CD8-positive, alpha-beta memory T cell (primary cell): Measurements from ENCODE around the gene ME3. TPM values are rescaled to one million over a fixed set of nuclear protein-coding genes. Genes with fewer than 3 reads are reported as not detected.

Experiments
- CTCF ChIA-PET: fragments of 350-600 bp; sonication (Branson Sonifier 250); formaldehyde crosslinking; loops from one replicate; lab custom pipeline; 2021; ENCODE audit warnings: antibody characterized with exemption; lab: Charles Lee
- POLR2A ChIA-PET: fragments of 350-600 bp; sonication (Branson Sonifier 250); formaldehyde crosslinking; loops from one replicate; lab custom pipeline; 2021; ENCODE audit warnings: antibody characterized with exemption; lab: Charles Lee
- DNase-seq, 5 donors: peaks; one replicate each; pipeline versions ENCODE4 v3.0.0 to v3.0.0-alpha.2; 2020 to 2022; ENCODE audit warnings: mixed read lengths in 1 of 5
- H3K27ac ChIP-seq: one replicate; pipeline ENCODE4 v1.7.0; 2013; ENCODE audit warnings: low read depth, mild to moderate bottlenecking, low read length, moderate library complexity
- H3K27me3 ChIP-seq: 2 replicates; pipeline ENCODE4 v1.7.0; 2013; ENCODE audit warnings: low read length, mild to moderate bottlenecking; ENCODE audit not compliant: insufficient read depth, poor library complexity, severe bottlenecking
- H3K36me3 ChIP-seq: 2 replicates; pipeline ENCODE4 v1.7.0; 2013; ENCODE audit warnings: mild to moderate bottlenecking, low read length, moderate library complexity; ENCODE audit not compliant: insufficient read depth
- H3K4me1 ChIP-seq: 2 replicates; pipeline ENCODE4 v1.7.0; 2013; ENCODE audit warnings: mild to moderate bottlenecking, low read length, moderate library complexity; ENCODE audit not compliant: insufficient read depth
- H3K4me3 ChIP-seq: 2 replicates; pipeline ENCODE4 v1.7.0; 2013; ENCODE audit warnings: mild to moderate bottlenecking, low read length
- H3K9me3 ChIP-seq: 2 replicates; pipeline ENCODE4 v1.7.0; 2013; ENCODE audit warnings: mild to moderate bottlenecking, low read length
- H3K27ac Mint-ChIP-seq, 8 donors: one replicate each; pipeline ENCODE4 v1.8.0; 2020 to 2021; ENCODE audit warnings: mixed read lengths in 8 of 8, mild to moderate bottlenecking in 6 of 8, inconsistent platforms in 3 of 8, moderate library complexity in 3 of 8
- H3K27me3 Mint-ChIP-seq, 2 donors: one replicate each; pipeline ENCODE4 v1.8.0; 2020 to 2021; ENCODE audit warnings: mixed read lengths in 2 of 2, mild to moderate bottlenecking in 1 of 2, moderate library complexity in 1 of 2
- H3K36me3 Mint-ChIP-seq, 3 donors: one replicate each; pipeline ENCODE4 v1.8.0; 2020 to 2021; ENCODE audit warnings: mixed read lengths in 3 of 3, inconsistent platforms in 1 of 3, mild to moderate bottlenecking in 1 of 3
- H3K4me1 Mint-ChIP-seq, 3 donors: one replicate each; pipeline ENCODE4 v1.8.0; 2020 to 2021; ENCODE audit warnings: mixed read lengths in 3 of 3, inconsistent platforms in 1 of 3, mild to moderate bottlenecking in 1 of 3
- H3K4me3 Mint-ChIP-seq, 7 donors: one replicate each; pipeline ENCODE4 v1.8.0; 2020 to 2021; ENCODE audit warnings: mixed read lengths in 7 of 7, mild to moderate bottlenecking in 6 of 7, moderate library complexity in 4 of 7, inconsistent platforms in 2 of 7
- H3K9me3 Mint-ChIP-seq, 5 donors: one replicate each; pipeline ENCODE4 v1.8.0; 2020 to 2022; ENCODE audit warnings: mixed read lengths in 5 of 5, mild to moderate bottlenecking in 3 of 5, moderate library complexity in 2 of 5, inconsistent platforms in 1 of 5
- polyA plus RNA-seq: library from polyadenylated mRNA; unstranded; fragments of 300-500 nt; fragmentation: Illumina TruSeq; gene quantifications from one replicate; pipeline ENCODE4 v1.2.3, GENCODE V29; 2021
- total RNA-seq, 2 experiments: library from RNA; stranded (reverse); gene quantifications; one replicate each; pipeline ENCODE4 v1.2.3, GENCODE V29; 2021

ME3 gene
- total and polyA plus RNA-seq, 3 experiments from 2014 or later = 1.0 to 1.3 TPM; not detected in 1

DNA sequence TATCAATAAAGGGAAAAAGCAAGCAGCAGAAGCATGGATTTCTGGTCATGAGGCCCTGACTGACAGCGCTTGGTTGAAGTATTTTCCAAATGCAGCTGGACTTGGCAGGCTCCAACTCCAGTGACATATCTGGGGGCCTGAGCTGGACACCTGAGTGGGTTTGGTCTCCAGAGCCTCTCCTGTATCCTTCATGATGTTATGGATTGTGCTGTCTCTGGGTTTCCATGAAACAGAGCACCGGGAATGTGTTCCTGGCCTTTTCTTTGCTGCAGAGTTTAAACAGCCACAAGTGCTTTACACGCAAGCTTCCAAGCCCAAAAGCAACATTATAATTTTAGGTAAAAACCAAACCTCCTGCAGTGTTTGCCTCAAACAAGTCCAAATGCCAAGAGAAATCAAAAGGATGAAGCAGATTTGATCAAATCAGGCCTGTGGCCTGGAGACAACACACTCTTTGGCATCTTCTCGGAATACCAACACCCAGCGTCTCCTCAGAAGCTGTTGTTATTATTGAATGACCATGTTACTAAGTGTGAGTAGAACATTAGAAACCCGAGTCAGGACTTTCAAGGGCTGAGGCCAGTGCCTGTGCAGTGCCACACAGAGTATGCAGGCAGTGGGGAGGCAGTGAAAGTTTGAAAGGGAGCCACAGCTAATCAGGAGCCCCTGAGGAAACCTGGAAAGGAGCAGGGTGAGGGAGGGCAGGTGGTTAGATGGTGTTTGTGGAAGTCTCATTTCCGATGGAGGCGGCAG lies 42.0 kb downstream of the ME3 start:
- Histone ChIP-seq H3K36me3 (no peaks in the 10 kb centered on the region), H3K27me3 (no peaks in the 10 kb centered on the region), H3K9me3 (no peaks in the 10 kb centered on the region), H3K4me3 (no peak overlapping the region), H3K27ac (no peak overlapping the region), H3K4me1 (no peaks in the 10 kb centered on the region)
- Mint-ChIP-seq H3K36me3 (no peaks in the 10 kb centered on the region), H3K27ac (peak overlapping the region in 1 of 8 donors; percentile 11), H3K4me1 (no peaks in the 10 kb centered on the region), H3K9me3 (no peaks in the 10 kb centered on the region), H3K4me3 (no peak overlapping the region), H3K27me3 (peaks cover 11 to 14% of the 10 kb centered on the region in 2 donors)
- DNase-seq = no peak
- POLR2A ChIA-PET = no interaction called here
- CTCF ChIA-PET = no interaction called here

- Histone ChIP-seq H3K27ac (no peak overlapping the region), H3K27me3 (no peaks in the 10 kb centered on the region), H3K9me3 (no peaks in the 10 kb centered on the region), H3K36me3 (no peaks in the 10 kb centered on the region), H3K4me3 (no peak overlapping the region), H3K4me1 (no peaks in the 10 kb centered on the region)
- no peak overlapping the region for H3K27ac Mint-ChIP-seq
- POLR2A ChIA-PET = no interaction called here
- H3K4me1 Mint-ChIP-seq = no peaks in the 10 kb centered on the region
- no peaks in the 10 kb centered on the region for H3K36me3 Mint-ChIP-seq
- CTCF ChIA-PET = no interaction called here
- no peak for DNase-seq
- no peaks in the 10 kb centered on the region for H3K9me3 Mint-ChIP-seq
- peaks cover 11 to 12% of the 10 kb centered on the region in 2 donors for H3K27me3 Mint-ChIP-seq
- no peak overlapping the region for H3K4me3 Mint-ChIP-seq
These were observed 43.2 kb downstream of the ME3 start for GRCh38 chr11:86629045-86629706.

DNA sequence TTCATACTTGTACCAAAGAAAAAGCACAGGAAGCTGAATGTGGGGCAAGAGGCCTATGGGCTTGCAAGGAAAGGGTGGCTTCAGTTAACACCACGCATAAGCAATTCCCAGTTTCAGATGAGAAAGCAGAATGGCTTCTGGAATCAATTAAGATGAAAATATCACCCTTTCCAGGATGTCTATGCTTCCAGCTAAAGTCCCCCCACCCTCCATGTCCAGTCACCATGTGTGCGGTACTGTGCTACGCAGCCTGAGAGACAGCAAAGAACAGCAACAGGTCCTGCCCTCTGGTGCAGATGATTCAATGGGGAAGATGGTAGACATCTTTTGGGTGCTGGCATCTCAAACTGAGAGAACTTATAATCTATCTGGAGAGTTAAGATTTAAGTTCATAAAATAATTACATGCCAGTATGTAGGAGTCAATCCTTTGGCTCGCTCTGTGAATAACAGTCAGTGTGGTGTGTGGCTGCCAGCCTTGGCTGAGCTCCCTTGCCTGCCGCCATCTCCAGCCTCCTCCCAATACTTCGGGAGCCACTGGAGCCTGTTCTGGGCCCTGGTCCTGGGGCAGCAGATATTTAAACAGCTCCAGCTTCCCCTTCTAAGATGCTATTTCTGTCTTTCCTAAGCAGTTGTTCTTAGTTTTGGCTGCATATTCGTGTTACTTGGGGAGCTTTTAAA lies 44.5 kb downstream of the ME3 start:
- no peaks in the 10 kb centered on the region for H3K4me1 Mint-ChIP-seq
- no peaks in the 10 kb centered on the region for H3K36me3 Mint-ChIP-seq
- peaks cover 9 to 10% of the 10 kb centered on the region in 2 donors for H3K27me3 Mint-ChIP-seq

DNA sequence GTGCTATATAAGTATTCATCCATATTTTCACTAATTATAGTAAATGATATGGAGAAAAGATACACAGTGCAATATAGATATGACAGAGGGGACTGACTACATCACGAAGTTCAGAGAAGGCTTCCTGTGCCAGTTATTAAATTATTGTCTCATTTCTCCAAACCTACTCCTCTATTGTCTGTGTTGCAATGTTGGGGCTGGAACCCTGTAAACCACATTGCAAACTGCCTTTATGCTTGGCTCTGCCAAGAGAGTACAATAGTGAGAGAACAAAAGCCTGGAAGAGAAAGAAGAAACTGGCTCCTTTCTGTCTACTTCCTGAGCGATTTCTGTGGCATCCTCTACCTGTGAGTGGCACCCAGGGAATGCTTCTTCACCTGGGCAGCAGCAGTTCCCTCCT lies 46.4 kb downstream of the ME3 start:
- ChIA-PET CTCF (interaction anchor here (1.4 kb wide), 1 partner anchor 18 kb away, joined by 3 read pairs; no protein-coding TSS in a partner anchor), POLR2A (no interaction called here)
- H3K27me3 Mint-ChIP-seq = peaks cover 5 to 6% of the 10 kb centered on the region in 2 donors
- no peaks in the 10 kb centered on the region for H3K4me1 ChIP-seq
- no peaks in the 10 kb centered on the region for H3K4me1 Mint-ChIP-seq
- DNase-seq = no peak
- no peak overlapping the region for H3K27ac ChIP-seq
- no peaks in the 10 kb centered on the region for H3K36me3 ChIP-seq
- H3K9me3 Mint-ChIP-seq = no peaks in the 10 kb centered on the region
- no peaks in the 10 kb centered on the region for H3K36me3 Mint-ChIP-seq
- H3K27ac Mint-ChIP-seq = no peak overlapping the region
- no peaks in the 10 kb centered on the region for H3K9me3 ChIP-seq
- no peaks in the 10 kb centered on the region for H3K27me3 ChIP-seq
- no peak overlapping the region for H3K4me3 Mint-ChIP-seq
- H3K4me3 ChIP-seq = no peak overlapping the region

More for the DNA sequence above, 44.5 kb downstream of the ME3 start:
- H3K4me3 Mint-ChIP-seq = no peak overlapping the region
- Histone ChIP-seq H3K9me3 (no peaks in the 10 kb centered on the region), H3K27ac (no peak overlapping the region), H3K27me3 (no peaks in the 10 kb centered on the region), H3K36me3 (no peaks in the 10 kb centered on the region), H3K4me3 (no peak overlapping the region), H3K4me1 (no peaks in the 10 kb centered on the region)
- ChIA-PET POLR2A (no interaction called here), CTCF (no interaction called here)
- H3K9me3 Mint-ChIP-seq = no peaks in the 10 kb centered on the region
- DNase-seq = no peak
- H3K27ac Mint-ChIP-seq = no peak overlapping the region

DNA sequence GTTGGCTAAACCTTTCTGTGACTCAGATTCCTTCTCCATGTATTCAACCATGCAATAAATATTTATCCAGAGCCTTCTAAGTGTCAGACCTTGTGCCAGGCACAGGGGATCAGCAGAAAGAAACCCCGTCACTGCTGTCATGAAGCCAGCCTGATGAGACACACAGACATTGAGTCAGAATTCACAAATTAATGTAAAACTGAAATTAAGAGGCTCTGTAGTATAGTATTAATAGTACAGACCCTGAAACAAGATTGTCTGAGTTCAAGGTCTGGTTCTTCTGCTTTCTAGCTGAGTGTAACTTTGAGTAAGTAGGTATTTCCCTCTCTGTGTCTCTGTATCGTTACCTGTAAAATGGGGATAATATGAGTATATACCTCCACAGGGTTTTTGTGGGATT lies 46.9 kb downstream of the ME3 start:
- H3K27ac ChIP-seq = no peak overlapping the region
- Mint-ChIP-seq H3K27me3 (peaks cover 3 to 5% of the 10 kb centered on the region in 2 donors), H3K4me3 (no peak overlapping the region), H3K27ac (no peak overlapping the region), H3K9me3 (no peaks in the 10 kb centered on the region), H3K36me3 (no peaks in the 10 kb centered on the region), H3K4me1 (no peaks in the 10 kb centered on the region)
- H3K4me1 ChIP-seq = no peaks in the 10 kb centered on the region
- H3K4me3 ChIP-seq = no peak overlapping the region
- no peaks in the 10 kb centered on the region for H3K9me3 ChIP-seq
- ChIA-PET POLR2A (no interaction called here), CTCF (interaction anchor here (1.4 kb wide), 1 partner anchor 17 kb away, joined by 3 read pairs; no protein-coding TSS in a partner anchor)
- no peaks in the 10 kb centered on the region for H3K36me3 ChIP-seq
- DNase-seq = no peak
- no peaks in the 10 kb centered on the region for H3K27me3 ChIP-seq

DNA sequence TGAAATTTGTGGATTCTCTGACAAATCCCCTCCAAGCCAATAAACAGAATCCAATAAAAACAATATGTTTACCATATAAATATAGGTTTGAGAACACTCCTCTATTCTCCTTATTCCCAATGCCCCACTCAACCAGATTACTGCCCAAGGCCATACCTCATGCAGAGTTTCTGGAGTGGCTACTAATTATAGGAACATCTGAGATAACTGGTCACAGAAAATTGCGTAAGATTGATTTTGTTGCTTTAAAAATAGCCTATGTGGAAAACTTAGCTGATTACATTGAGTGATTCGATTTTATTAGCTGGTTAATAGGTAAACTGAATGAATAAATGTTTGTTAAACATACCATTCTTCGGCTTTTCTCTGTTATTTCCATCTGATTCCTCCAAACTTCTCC lies 48.0 kb downstream of the ME3 start:
- Histone ChIP-seq H3K4me3 (no peak overlapping the region), H3K36me3 (no peaks in the 10 kb centered on the region), H3K27me3 (no peaks in the 10 kb centered on the region), H3K4me1 (no peaks in the 10 kb centered on the region), H3K9me3 (no peaks in the 10 kb centered on the region), H3K27ac (no peak overlapping the region)
- Mint-ChIP-seq H3K9me3 (peaks cover 0 to 5% (median 0%) of the 10 kb centered on the region in 5 donors), H3K27ac (no peak overlapping the region), H3K36me3 (no peaks in the 10 kb centered on the region), H3K4me1 (no peaks in the 10 kb centered on the region), H3K27me3 (peaks cover 3 to 5% of the 10 kb centered on the region in 2 donors), H3K4me3 (no peak overlapping the region)
- ChIA-PET CTCF (no interaction called here), POLR2A (no interaction called here)
- no peak for DNase-seq

DNA sequence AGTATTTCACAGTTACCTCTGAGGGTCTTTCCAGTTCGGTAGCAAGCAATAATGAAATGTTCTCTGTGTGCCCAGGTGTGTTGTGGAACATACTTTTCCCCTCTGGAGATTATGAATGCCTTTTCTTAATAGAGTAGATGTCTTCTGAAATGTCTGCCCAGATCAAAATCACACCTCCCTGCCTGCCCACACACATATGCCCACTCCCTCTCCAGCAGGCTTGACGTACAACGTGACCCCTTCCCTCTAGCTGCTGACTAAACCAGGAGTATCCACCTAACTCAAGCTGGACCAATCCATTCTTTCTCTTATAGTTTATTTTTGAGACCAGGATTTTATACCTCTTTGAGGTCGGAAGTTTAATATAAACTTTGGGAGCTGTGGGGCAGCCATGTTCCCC lies 48.7 kb downstream of the ME3 start:
- H3K9me3 Mint-ChIP-seq = peaks cover 0 to 7% (median 2%) of the 10 kb centered on the region in 5 donors
- no peak overlapping the region for H3K27ac ChIP-seq
- no peaks in the 10 kb centered on the region for H3K36me3 ChIP-seq
- no peak overlapping the region for H3K4me3 ChIP-seq
- ChIA-PET POLR2A (no interaction called here), CTCF (no interaction called here)
- H3K4me3 Mint-ChIP-seq = no peak overlapping the region
- no peaks in the 10 kb centered on the region for H3K4me1 ChIP-seq
- H3K27me3 ChIP-seq = no peaks in the 10 kb centered on the region
- no peaks in the 10 kb centered on the region for H3K36me3 Mint-ChIP-seq
- peaks cover 3 to 5% of the 10 kb centered on the region in 2 donors for H3K27me3 Mint-ChIP-seq
- H3K27ac Mint-ChIP-seq = no peak overlapping the region
- no peak for DNase-seq
- H3K9me3 ChIP-seq = no peaks in the 10 kb centered on the region
- H3K4me1 Mint-ChIP-seq = no peaks in the 10 kb centered on the region

DNA sequence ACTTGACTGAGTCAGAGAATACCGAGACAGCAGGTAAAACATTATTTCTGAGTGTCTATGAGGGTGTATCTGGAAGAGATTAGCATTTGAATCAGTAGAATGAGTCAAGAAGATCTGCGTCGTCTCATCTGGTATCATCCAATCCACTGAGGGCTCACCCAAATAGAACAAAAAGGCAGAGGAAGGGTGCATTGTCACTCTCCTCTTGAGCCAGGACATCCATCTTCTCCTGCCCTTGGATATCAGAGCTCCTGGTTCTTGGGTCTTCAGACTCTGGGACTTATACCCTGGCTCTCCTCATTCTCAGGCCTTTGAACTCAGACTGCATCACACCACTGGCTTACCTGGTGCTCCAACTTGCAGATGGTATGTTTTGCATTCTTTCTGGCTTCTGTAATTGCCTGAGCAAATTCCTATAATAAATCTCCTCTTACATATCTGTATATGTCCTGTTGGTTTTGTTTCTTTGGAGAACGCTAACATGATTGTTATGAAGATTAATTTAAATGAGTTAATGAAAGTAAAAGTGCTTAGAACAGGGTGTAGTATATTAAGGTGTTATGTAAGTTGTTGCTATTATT lies 49.3 kb downstream of the ME3 start:
- no peaks in the 10 kb centered on the region for H3K36me3 ChIP-seq
- no peaks in the 10 kb centered on the region for H3K9me3 ChIP-seq
- no peaks in the 10 kb centered on the region for H3K27me3 ChIP-seq
- ChIA-PET CTCF (no interaction called here), POLR2A (no interaction called here)
- no peaks in the 10 kb centered on the region for H3K36me3 Mint-ChIP-seq
- no peaks in the 10 kb centered on the region for H3K4me1 Mint-ChIP-seq
- H3K4me1 ChIP-seq = no peaks in the 10 kb centered on the region
- H3K4me3 ChIP-seq = no peak overlapping the region
- H3K4me3 Mint-ChIP-seq = no peak overlapping the region
- no peak for DNase-seq
- H3K27me3 Mint-ChIP-seq = peaks cover 3 to 5% of the 10 kb centered on the region in 2 donors
- no peak overlapping the region for H3K27ac ChIP-seq
- no peak overlapping the region for H3K27ac Mint-ChIP-seq
- peaks cover 0 to 7% (median 2%) of the 10 kb centered on the region in 5 donors for H3K9me3 Mint-ChIP-seq
